HCT116 (cell line): Measurements from ENCODE around the gene SEC23A. TPM values are rescaled to one million over a fixed set of nuclear protein-coding genes. Genes with fewer than 3 reads are reported as not detected.

ENCODE experiments used
- ATAC-seq: fragments of 200-7000 bp; cut with Tn5 transposase; 2 replicates; pipeline ENCODE4 v1.9.1; 2020; ENCODE audit warnings: mild to moderate bottlenecking, moderate library complexity
- BruUV-seq: library from RNA; stranded (reverse); fragments of 400-500 nt; replicated peaks from 2 replicates; lab custom pipeline; 2021; lab: Mats Ljungman, UMichigan
- CTCF ChIA-PET: fragments of 300-600 bp; sonication (Branson Sonifier 250); formaldehyde crosslinking; loops from one replicate; lab custom pipeline; 2021; ENCODE audit warnings: antibody characterized with exemption; lab: Charles Lee
- POLR2A ChIA-PET: fragments of 300-600, 350-600 bp; sonication (Branson Sonifier 250); formaldehyde crosslinking; loops from one replicate; lab custom pipeline; 2021; ENCODE audit warnings: antibody characterized with exemption; lab: Charles Lee
- RAD21 ChIA-PET, 2 experiments: fragments of 300-600 bp; sonication (Branson Sonifier 250); formaldehyde crosslinking; loops; one replicate each; lab custom pipeline; 2023; ENCODE audit warnings: low total read pairs in 2 of 2; ENCODE audit not compliant: uncharacterized antibody in 2 of 2, unreplicated experiment in 2 of 2, low non-redundant PET in 1 of 2; lab: Charles Lee
- DNase-seq: peaks from one replicate; pipeline ENCODE4 v3.0.0-alpha.2; 2010; ENCODE audit warnings: low read depth, low spot score
- H2AFZ ChIP-seq: fragments of 200-600 bp; shearing (Covaris generic), sonication (generic); 2 replicates; pipeline ENCODE4 v1.6.1; 2017; ENCODE audit warnings: low read depth, mixed run types, mixed read lengths, antibody characterized with exemption, low read length; ENCODE audit not compliant: poor library complexity, severe bottlenecking
- H3K27ac ChIP-seq: 2 replicates; pipeline ENCODE4 v1.5.1; 2012; ENCODE audit warnings: low read depth, low read length
- H3K27me3 ChIP-seq: fragments of 200-600 bp; sonication (generic); 2 replicates; pipeline ENCODE4 v1.6.1; 2016; ENCODE audit warnings: mixed run types, low read length, mixed read lengths; ENCODE audit not compliant: insufficient read depth
- H3K36me3 ChIP-seq, 2 experiments: fragments of 200-500 bp in 1 of 2; fragments of 200-600 bp in 1 of 2; sonication (Bioruptor generic) in 1 of 2; sonication (generic) in 1 of 2; 2 replicates each; pipeline versions ENCODE4 v1.5.1 to v1.6.1; 2014 to 2016; ENCODE audit warnings: low read length in 2 of 2, inconsistent platforms in 1 of 2, mixed read lengths in 1 of 2, mixed run types in 1 of 2; ENCODE audit not compliant: insufficient read depth in 2 of 2, control insufficient read depth in 1 of 2
- H3K4me1 ChIP-seq, 2 experiments: fragments of 200-600 bp in 1 of 2; sonication (generic) in 1 of 2; 2 replicates each; pipeline versions ENCODE4 v1.5.1 to v1.6.1; 2012 to 2017; ENCODE audit warnings: low read length in 2 of 2, inconsistent platforms in 1 of 2, mild to moderate bottlenecking in 1 of 2, mixed read lengths in 1 of 2, mixed run types in 1 of 2, moderate library complexity in 1 of 2; ENCODE audit not compliant: insufficient read depth in 2 of 2, control insufficient read depth in 1 of 2
- H3K4me2 ChIP-seq: fragments of 200-600 bp; sonication (generic); 2 replicates; pipeline ENCODE4 v1.6.1; 2017; ENCODE audit warnings: mixed run types, low read length, mixed read lengths
- H3K4me3 ChIP-seq, 2 experiments: fragments of 200-600 bp in 1 of 2; sonication (generic) in 1 of 2; replicated peaks in 1 of 2; 2 replicates each; pipeline ENCODE4 v1.5.1; 2011 to 2016; ENCODE audit warnings: low read length in 2 of 2, control low read depth in 1 of 2, low read depth in 1 of 2, mild to moderate bottlenecking in 1 of 2, mixed read lengths in 1 of 2, mixed run types in 1 of 2
- H3K79me2 ChIP-seq: fragments of 200-600 bp; sonication (generic); 2 replicates; pipeline ENCODE4 v1.6.1; 2017; ENCODE audit warnings: mild to moderate bottlenecking, mixed run types, low read length, moderate library complexity, mixed read lengths; ENCODE audit not compliant: insufficient read depth
- H3K9ac ChIP-seq: fragments of 200-600 bp; sonication (generic); 2 replicates; pipeline ENCODE4 v1.6.1; 2016; ENCODE audit warnings: low read length, mixed read lengths
- H3K9me2 ChIP-seq: fragments of 200-600 bp; sonication (generic), shearing (Covaris generic); 2 replicates; pipeline ENCODE4 v1.6.1; 2017; ENCODE audit warnings: mixed run types, mild to moderate bottlenecking, moderate library complexity; ENCODE audit not compliant: insufficient read depth
- H3K9me3 ChIP-seq, 2 experiments: fragments of 200-500 bp in 1 of 2; fragments of 200-600 bp in 1 of 2; sonication (Bioruptor generic) in 1 of 2; sonication (generic) in 1 of 2; 2 replicates each; pipeline ENCODE4 v1.6.1; 2014 to 2017; ENCODE audit warnings: low read length in 2 of 2, mixed read lengths in 2 of 2, inconsistent platforms in 1 of 2, low read depth in 1 of 2, mild to moderate bottlenecking in 1 of 2, mixed run types in 1 of 2, moderate library complexity in 1 of 2; ENCODE audit not compliant: control insufficient read depth in 1 of 2, insufficient read depth in 1 of 2
- H4K20me1 ChIP-seq: fragments of 200-600 bp; sonication (generic), shearing (Covaris generic); 2 replicates; pipeline ENCODE4 v1.6.1; 2017; ENCODE audit warnings: mixed run types, mild to moderate bottlenecking, moderate library complexity; ENCODE audit not compliant: insufficient read depth
- ELF1 ChIP-seq: IDR thresholded peaks from 2 replicates; pipeline ENCODE4 v1.6.1; 2012; ENCODE audit warnings: low read depth, borderline replicate concordance
- EZH2phosphoT487 ChIP-seq: fragments of 200-600 bp; IDR thresholded peaks from 2 replicates; pipeline ENCODE4 v1.6.1; 2018; ENCODE audit warnings: antibody characterized with exemption, borderline replicate concordance
- FOSL1 ChIP-seq: IDR thresholded peaks from 2 replicates; pipeline ENCODE4 v1.6.1; 2012; ENCODE audit warnings: low read depth
- JUND ChIP-seq: IDR thresholded peaks from 2 replicates; pipeline ENCODE4 v1.6.1; 2012
- POLR2A ChIP-seq: IDR thresholded peaks from 2 replicates; pipeline ENCODE4 v1.7.0; 2011; ENCODE audit warnings: borderline replicate concordance; ENCODE audit not compliant: insufficient read depth, insufficient read length; ENCODE audit errors: extremely low read depth
- POLR2AphosphoS5 ChIP-seq: IDR thresholded peaks from 2 replicates; pipeline ENCODE4 v1.6.1; 2011; ENCODE audit warnings: mild to moderate bottlenecking, low read depth, low read length, moderate library complexity
- SIN3A ChIP-seq: IDR thresholded peaks from 2 replicates; pipeline ENCODE4 v1.6.1; 2012; ENCODE audit warnings: low read depth
- SP1 ChIP-seq: IDR thresholded peaks from 2 replicates; pipeline ENCODE4 v1.6.1; 2012; ENCODE audit warnings: low read depth
- SRF ChIP-seq: IDR thresholded peaks from 2 replicates; pipeline ENCODE4 v1.6.1; 2012; ENCODE audit warnings: low read depth
- TCF7L2 ChIP-seq: IDR thresholded peaks from 2 replicates; pipeline ENCODE4 v1.7.0; 2011; ENCODE audit warnings: borderline replicate concordance, inconsistent platforms; ENCODE audit not compliant: insufficient read depth, insufficient read length; ENCODE audit errors: extremely low read depth
- YY1 ChIP-seq: IDR thresholded peaks from 2 replicates; pipeline ENCODE4 v1.6.1; 2011; ENCODE audit warnings: low read length, low read depth, moderate library complexity, mild to moderate bottlenecking; ENCODE audit not compliant: insufficient replicate concordance; ENCODE audit errors: extremely low read depth
- ZFX ChIP-seq: fragments of 450-650 bp; IDR thresholded peaks from 2 replicates; pipeline ENCODE4 v1.6.1; 2017
- ZNF274 ChIP-seq: fragments of 200-500 bp; sonication (Bioruptor generic); IDR thresholded peaks from 2 replicates; pipeline ENCODE4 v1.6.1; 2014; ENCODE audit warnings: mild to moderate bottlenecking, low read depth, low read length, inconsistent platforms
- intact Hi-C: fragments of 100-400 bp; cut with micrococcal nuclease; formaldehyde crosslinking; loops from 2 replicates; pipeline ENCODE4 v1.10.0; 2022
- total RNA-seq: library from RNA; stranded (reverse); gene quantifications from one replicate; pipeline ENCODE4 v1.2.1, GENCODE V29; 2021; ENCODE audit not compliant: unreplicated experiment
- TF ChIP-seq, protein P1 (sequence below): IDR thresholded peaks from 2 replicates; pipeline ENCODE4 v1.6.1; 2012
- TF ChIP-seq, protein P2 (sequence below): IDR thresholded peaks from 2 replicates; pipeline ENCODE4 v1.6.1; 2012; ENCODE audit warnings: low read depth
- TF ChIP-seq, protein P3 (sequence below): IDR thresholded peaks from 2 replicates; pipeline ENCODE4 v1.6.1; 2012
- TF ChIP-seq, protein P4 (sequence below), 3 experiments: fragments of 200-600 bp in 1 of 3; sonication (generic) in 1 of 3; IDR thresholded peaks in 2 of 3; conservative IDR thresholded peaks in 1 of 3; 2 replicates each; pipeline ENCODE4 v1.5.1; 2012 to 2017; ENCODE audit warnings: low read depth in 2 of 3, low read length in 2 of 3, antibody characterized with exemption in 1 of 3, borderline replicate concordance in 1 of 3, control low read depth in 1 of 3, mild to moderate bottlenecking in 1 of 3, mixed read lengths in 1 of 3, mixed run types in 1 of 3, moderate library complexity in 1 of 3; ENCODE audit not compliant: insufficient read depth in 1 of 3

Gene SEC23A
- total RNA-seq, 1 experiment from 2014 or later: 81.7 TPM

DNA sequence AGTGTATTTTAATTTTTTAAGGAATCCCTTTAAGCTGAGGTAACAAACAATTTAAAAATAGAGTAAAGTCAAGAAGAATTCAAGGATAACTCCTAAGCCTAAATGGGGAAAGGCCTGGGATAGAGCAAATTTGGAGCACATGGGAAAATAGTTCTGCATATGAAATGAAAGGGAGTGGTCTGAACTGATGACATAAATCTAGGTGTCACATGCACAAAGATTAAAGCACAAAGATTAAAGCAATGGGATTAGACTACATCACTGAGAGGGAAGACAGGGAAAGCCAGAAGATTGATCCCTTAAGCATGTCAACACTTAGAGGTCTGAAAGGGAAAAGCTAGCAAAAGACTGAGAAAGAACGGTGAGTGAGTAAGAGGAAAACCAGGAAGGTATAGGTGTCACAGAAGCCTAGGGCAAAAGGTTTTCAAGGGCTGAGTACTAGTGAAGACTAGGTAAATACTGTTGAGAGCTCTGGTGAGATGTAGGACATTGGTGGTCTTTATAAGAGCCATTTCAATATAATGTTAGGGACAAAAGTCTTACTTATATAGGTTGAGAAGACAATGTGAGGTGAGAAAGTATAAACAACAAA lies 59.6 kb downstream of the SEC23A start:
- H3K79me2 ChIP-seq: no peaks in the 10 kb centered on the region
- H4K20me1 ChIP-seq: no peaks in the 10 kb centered on the region
- H3K27me3 ChIP-seq: no peaks in the 10 kb centered on the region
- H3K9me3 ChIP-seq: no peaks in the 10 kb centered on the region
- intact Hi-C loops: no loop called here
- H3K9ac ChIP-seq: no peak overlapping the region
- no peak for ATAC-seq
- ChIA-PET CTCF (no interaction called here), RAD21 (no interaction called here), POLR2A (no interaction called here)
- no TSS peak for BruUV-seq
- TF ChIP-seq, protein P1, sequence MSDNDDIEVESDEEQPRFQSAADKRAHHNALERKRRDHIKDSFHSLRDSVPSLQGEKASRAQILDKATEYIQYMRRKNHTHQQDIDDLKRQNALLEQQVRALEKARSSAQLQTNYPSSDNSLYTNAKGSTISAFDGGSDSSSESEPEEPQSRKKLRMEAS: no peak
- no peak for TF ChIP-seq ZFX
- no peak for TF ChIP-seq JUND
- TF ChIP-seq FOSL1: no peak
- TF ChIP-seq, protein P2, sequence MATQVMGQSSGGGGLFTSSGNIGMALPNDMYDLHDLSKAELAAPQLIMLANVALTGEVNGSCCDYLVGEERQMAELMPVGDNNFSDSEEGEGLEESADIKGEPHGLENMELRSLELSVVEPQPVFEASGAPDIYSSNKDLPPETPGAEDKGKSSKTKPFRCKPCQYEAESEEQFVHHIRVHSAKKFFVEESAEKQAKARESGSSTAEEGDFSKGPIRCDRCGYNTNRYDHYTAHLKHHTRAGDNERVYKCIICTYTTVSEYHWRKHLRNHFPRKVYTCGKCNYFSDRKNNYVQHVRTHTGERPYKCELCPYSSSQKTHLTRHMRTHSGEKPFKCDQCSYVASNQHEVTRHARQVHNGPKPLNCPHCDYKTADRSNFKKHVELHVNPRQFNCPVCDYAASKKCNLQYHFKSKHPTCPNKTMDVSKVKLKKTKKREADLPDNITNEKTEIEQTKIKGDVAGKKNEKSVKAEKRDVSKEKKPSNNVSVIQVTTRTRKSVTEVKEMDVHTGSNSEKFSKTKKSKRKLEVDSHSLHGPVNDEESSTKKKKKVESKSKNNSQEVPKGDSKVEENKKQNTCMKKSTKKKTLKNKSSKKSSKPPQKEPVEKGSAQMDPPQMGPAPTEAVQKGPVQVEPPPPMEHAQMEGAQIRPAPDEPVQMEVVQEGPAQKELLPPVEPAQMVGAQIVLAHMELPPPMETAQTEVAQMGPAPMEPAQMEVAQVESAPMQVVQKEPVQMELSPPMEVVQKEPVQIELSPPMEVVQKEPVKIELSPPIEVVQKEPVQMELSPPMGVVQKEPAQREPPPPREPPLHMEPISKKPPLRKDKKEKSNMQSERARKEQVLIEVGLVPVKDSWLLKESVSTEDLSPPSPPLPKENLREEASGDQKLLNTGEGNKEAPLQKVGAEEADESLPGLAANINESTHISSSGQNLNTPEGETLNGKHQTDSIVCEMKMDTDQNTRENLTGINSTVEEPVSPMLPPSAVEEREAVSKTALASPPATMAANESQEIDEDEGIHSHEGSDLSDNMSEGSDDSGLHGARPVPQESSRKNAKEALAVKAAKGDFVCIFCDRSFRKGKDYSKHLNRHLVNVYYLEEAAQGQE: no peak
- no peak for TF ChIP-seq YY1
- TF ChIP-seq SIN3A: no peak
- TF ChIP-seq POLR2AphosphoS5: no peak
- TF ChIP-seq EZH2phosphoT487: no peak
- no peak for TF ChIP-seq ZNF274
- TF ChIP-seq, protein P3, sequence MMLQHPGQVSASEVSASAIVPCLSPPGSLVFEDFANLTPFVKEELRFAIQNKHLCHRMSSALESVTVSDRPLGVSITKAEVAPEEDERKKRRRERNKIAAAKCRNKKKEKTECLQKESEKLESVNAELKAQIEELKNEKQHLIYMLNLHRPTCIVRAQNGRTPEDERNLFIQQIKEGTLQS: no peak
- no peak for TF ChIP-seq SP1
- TF ChIP-seq ELF1: no peak
- no peak for TF ChIP-seq POLR2A
- TF ChIP-seq, protein P4, sequence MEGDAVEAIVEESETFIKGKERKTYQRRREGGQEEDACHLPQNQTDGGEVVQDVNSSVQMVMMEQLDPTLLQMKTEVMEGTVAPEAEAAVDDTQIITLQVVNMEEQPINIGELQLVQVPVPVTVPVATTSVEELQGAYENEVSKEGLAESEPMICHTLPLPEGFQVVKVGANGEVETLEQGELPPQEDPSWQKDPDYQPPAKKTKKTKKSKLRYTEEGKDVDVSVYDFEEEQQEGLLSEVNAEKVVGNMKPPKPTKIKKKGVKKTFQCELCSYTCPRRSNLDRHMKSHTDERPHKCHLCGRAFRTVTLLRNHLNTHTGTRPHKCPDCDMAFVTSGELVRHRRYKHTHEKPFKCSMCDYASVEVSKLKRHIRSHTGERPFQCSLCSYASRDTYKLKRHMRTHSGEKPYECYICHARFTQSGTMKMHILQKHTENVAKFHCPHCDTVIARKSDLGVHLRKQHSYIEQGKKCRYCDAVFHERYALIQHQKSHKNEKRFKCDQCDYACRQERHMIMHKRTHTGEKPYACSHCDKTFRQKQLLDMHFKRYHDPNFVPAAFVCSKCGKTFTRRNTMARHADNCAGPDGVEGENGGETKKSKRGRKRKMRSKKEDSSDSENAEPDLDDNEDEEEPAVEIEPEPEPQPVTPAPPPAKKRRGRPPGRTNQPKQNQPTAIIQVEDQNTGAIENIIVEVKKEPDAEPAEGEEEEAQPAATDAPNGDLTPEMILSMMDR (IDR thresholded peaks at IDR 0.05 in 2 of 3, conservative IDR thresholded peaks at IDR 0.05 in 1 of 3; ENCODE audit: borderline replicate concordance in 1 of 3, insufficient read depth in 1 of 3, low read depth in 2 of 3, low read length in 2 of 3): no peak
- TF ChIP-seq SRF: no peak
- TF ChIP-seq TCF7L2: no peak
- no peak overlapping the region for H2AFZ ChIP-seq
- DNase-seq: no peak
- no peak overlapping the region for H3K27ac ChIP-seq
- H3K4me3 ChIP-seq: no peak overlapping the region
- peaks cover 29 to 47% of the 10 kb centered on the region in 2 experiments for H3K36me3 ChIP-seq
- H3K9me2 ChIP-seq: no peaks in the 10 kb centered on the region
- no peaks in the 10 kb centered on the region for H3K4me1 ChIP-seq
- no peak overlapping the region for H3K4me2 ChIP-seq
